Activated B cell treated with CpG ODN at 0.5 μM for 24 hours (primary cell): Measurements from ENCODE around the gene FPR3. TPM values are rescaled to one million over a fixed set of nuclear protein-coding genes. Genes with fewer than 3 reads are reported as not detected.

Source experiments
- ATAC-seq: fragments of 200-7000 bp; cut with Tn5 transposase; one replicate; pipeline ENCODE4 v1.10.0; 2021; ENCODE audit warnings: low read depth, mild to moderate bottlenecking, moderate library complexity
- CTCF ChIA-PET: fragments of 350-600 bp; sonication (Branson Sonifier 250); formaldehyde crosslinking; loops from one replicate; lab custom pipeline; 2021; ENCODE audit warnings: antibody characterized with exemption; lab: Charles Lee
- POLR2A ChIA-PET: fragments of 350-600 bp; sonication (Branson Sonifier 250); formaldehyde crosslinking; loops from one replicate; lab custom pipeline; 2021; ENCODE audit warnings: antibody characterized with exemption; lab: Charles Lee
- DNase-seq: peaks from one replicate; pipeline ENCODE4 v3.0.0; 2022
- H3K27ac Mint-ChIP-seq: one replicate; pipeline ENCODE4 v1.8.0; 2020; ENCODE audit warnings: mixed read lengths
- H3K27me3 Mint-ChIP-seq: one replicate; pipeline ENCODE4 v1.8.0; 2021; ENCODE audit warnings: mixed read lengths
- H3K36me3 Mint-ChIP-seq: one replicate; pipeline ENCODE4 v1.8.0; 2021; ENCODE audit warnings: low read depth, mixed read lengths
- H3K4me1 Mint-ChIP-seq: one replicate; pipeline ENCODE4 v1.8.0; 2021; ENCODE audit warnings: mixed read lengths
- H3K4me3 Mint-ChIP-seq: one replicate; pipeline ENCODE4 v1.8.0; 2020; ENCODE audit warnings: mild to moderate bottlenecking, mixed read lengths
- H3K9me3 Mint-ChIP-seq: one replicate; pipeline ENCODE4 v1.8.0; 2020; ENCODE audit warnings: mixed read lengths
- intact Hi-C: fragments of 100-400 bp; cut with micrococcal nuclease; formaldehyde crosslinking; loops from one replicate; pipeline ENCODE4 v1.15.1; 2024
- total RNA-seq: library from RNA; stranded (reverse); gene quantifications from 2 replicates; pipeline ENCODE4 v1.2.3, GENCODE V29; 2022
- TF ChIP-seq, protein P1 (sequence below): fragments of 200-600 bp; IDR thresholded peaks from one replicate; pipeline ENCODE4 v1.8.0; 2022; ENCODE audit warnings: antibody characterized with exemption, mild to moderate bottlenecking

The FPR3 gene
- total RNA-seq, 1 donor from 2014 or later: 0.27 TPM

DNA sequence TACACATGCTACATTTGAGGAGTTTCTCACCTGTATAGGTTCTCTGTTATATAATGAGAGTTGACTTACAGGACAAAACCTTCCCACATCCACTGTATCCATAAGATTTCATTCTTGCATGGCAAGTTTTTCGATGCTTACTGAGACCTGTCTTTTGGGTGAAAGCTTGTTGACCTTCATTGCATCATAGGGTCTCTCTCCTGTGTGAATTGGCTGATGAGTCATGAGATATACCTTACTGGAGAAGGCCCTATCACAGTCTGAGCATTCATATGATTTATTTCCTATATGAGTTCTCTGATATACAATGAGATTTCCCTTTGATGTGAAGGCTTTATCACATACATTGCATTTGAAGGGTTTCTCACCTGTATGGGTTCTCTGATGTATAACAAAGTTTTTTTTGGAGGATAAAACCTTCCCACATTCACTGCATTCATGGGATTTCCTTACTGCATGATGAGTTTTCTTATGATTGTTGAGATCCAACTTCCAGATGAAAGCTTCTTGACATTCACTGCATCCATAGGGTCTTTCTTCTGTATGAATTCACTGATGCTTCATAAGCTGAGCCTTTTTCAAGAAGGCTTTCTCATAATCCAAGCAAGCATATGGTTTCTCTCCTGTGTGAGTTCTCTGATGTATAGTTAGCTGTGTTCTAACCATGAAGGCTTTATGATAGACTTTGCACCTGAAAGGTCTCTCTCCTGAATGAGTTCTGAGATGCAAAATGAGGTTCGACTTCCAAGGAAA lies 67.1 kb downstream of the FPR3 start:
- no peaks in the 10 kb centered on the region for H3K27me3 Mint-ChIP-seq
- TF ChIP-seq, protein P1, sequence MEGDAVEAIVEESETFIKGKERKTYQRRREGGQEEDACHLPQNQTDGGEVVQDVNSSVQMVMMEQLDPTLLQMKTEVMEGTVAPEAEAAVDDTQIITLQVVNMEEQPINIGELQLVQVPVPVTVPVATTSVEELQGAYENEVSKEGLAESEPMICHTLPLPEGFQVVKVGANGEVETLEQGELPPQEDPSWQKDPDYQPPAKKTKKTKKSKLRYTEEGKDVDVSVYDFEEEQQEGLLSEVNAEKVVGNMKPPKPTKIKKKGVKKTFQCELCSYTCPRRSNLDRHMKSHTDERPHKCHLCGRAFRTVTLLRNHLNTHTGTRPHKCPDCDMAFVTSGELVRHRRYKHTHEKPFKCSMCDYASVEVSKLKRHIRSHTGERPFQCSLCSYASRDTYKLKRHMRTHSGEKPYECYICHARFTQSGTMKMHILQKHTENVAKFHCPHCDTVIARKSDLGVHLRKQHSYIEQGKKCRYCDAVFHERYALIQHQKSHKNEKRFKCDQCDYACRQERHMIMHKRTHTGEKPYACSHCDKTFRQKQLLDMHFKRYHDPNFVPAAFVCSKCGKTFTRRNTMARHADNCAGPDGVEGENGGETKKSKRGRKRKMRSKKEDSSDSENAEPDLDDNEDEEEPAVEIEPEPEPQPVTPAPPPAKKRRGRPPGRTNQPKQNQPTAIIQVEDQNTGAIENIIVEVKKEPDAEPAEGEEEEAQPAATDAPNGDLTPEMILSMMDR: no peak
- no peak overlapping the region for H3K27ac Mint-ChIP-seq
- CTCF ChIA-PET: no interaction called here
- H3K4me1 Mint-ChIP-seq: no peaks in the 10 kb centered on the region
- DNase-seq: no peak
- H3K4me3 Mint-ChIP-seq: no peak overlapping the region
- H3K36me3 Mint-ChIP-seq: peaks cover 56% of the 10 kb centered on the region
- POLR2A ChIA-PET: no interaction called here
- intact Hi-C loops: no loop called here
- ATAC-seq: no peak
- peaks cover 49% of the 10 kb centered on the region for H3K9me3 Mint-ChIP-seq

GRCh38 chr19:51873097-51873496 lies 78.1 kb downstream of the FPR3 start:
- CTCF ChIA-PET: no interaction called here
- intact Hi-C loops: no loop called here
- Mint-ChIP-seq H3K4me3 (no peak overlapping the region), H3K9me3 (peaks cover 78% of the 10 kb centered on the region), H3K36me3 (peaks cover 93% of the 10 kb centered on the region), H3K27me3 (no peaks in the 10 kb centered on the region), H3K4me1 (no peaks in the 10 kb centered on the region), H3K27ac (no peak overlapping the region)
- TF ChIP-seq, protein P1: no peak
- no peak for DNase-seq
- POLR2A ChIA-PET: no interaction called here
- ATAC-seq: no peak

Other genes starting within 250 kb of the FPR3 start
- gene ZNF175, start 223.9 kb upstream of the FPR3 start, total RNA-seq: 20.6 and 23.6 TPM in 2 replicates
- 0.22 TPM in 1 of 2 replicates, not detected in the other for gene SIGLEC5, start 164.8 kb upstream of the FPR3 start, total RNA-seq
- 10.5 and 12.8 TPM in 2 replicates for gene SIGLEC14, start 148.3 kb upstream of the FPR3 start, total RNA-seq
- 3.2 and 3.3 TPM in 2 replicates for gene SPACA6, start 101.8 kb upstream of the FPR3 start, total RNA-seq
- not detected in 2 replicates for gene HAS1, start 71.2 kb upstream of the FPR3 start, total RNA-seq
- gene FPR1, start 43.3 kb upstream of the FPR3 start, total RNA-seq: 0.49 TPM in 1 of 2 replicates, not detected in the other
- 0.12 TPM in 1 of 2 replicates, not detected in the other for gene FPR2, start 34.0 kb upstream of the FPR3 start, total RNA-seq
- 13.2 and 13.9 TPM in 2 replicates for gene ZNF577, start 92.8 kb downstream of the FPR3 start, total RNA-seq
- gene ZNF649, start 109.9 kb downstream of the FPR3 start, total RNA-seq: 21.9 and 27.4 TPM in 2 replicates
- gene ZNF613, start 132.3 kb downstream of the FPR3 start, total RNA-seq: 7.7 and 7.8 TPM in 2 replicates
- 32.2 and 35.2 TPM in 2 replicates for gene ZNF350, start 191.7 kb downstream of the FPR3 start, total RNA-seq
- 9.1 and 13.5 TPM in 2 replicates for gene ZNF615, start 213.1 kb downstream of the FPR3 start, total RNA-seq
- gene ZNF614, start 233.2 kb downstream of the FPR3 start, total RNA-seq: 14.0 and 14.3 TPM in 2 replicates